HS-27A (cell line): ENCODE data around the gene CATSPERD.
"Not testable (repeated sequence)": the region's sequence is repeated elsewhere in the genome, so short reads cannot be mapped to it uniquely, and the experiment has no call there.

Source experiments
- DNase-seq: peaks from one replicate; pipeline ENCODE4 v3.0.0-alpha.2; 2012; ENCODE audit warnings: low read depth, missing footprints

CATSPERD gene

GRCh38 chr19:5719274-5719960 lies 1.0 kb upstream of the CATSPERD start:
- DNase-seq = no peak

- DNase-seq = no peak
Observed at GRCh38 chr19:5727453-5728050, 7.1 kb downstream of the CATSPERD start.

- DNase-seq = not testable (repeated sequence)
Observed at GRCh38 chr19:5733172-5733571, 12.7 kb downstream of the CATSPERD start.

GRCh38 chr19:5738423-5738822 lies 18.0 kb downstream of the CATSPERD start:
- no peak for DNase-seq

GRCh38 chr19:5742051-5742450 lies 21.6 kb downstream of the CATSPERD start:
- DNase-seq = no peak

GRCh38 chr19:5743630-5744029 lies 23.2 kb downstream of the CATSPERD start:
- no peak for DNase-seq

- DNase-seq = not testable (repeated sequence)
Observed at GRCh38 chr19:5744999-5745398, 24.6 kb downstream of the CATSPERD start.

- DNase-seq = not testable (repeated sequence)
Observed at GRCh38 chr19:5748920-5749319, 28.5 kb downstream of the CATSPERD start.

GRCh38 chr19:5749505-5749904 lies 29.1 kb downstream of the CATSPERD start:
- DNase-seq = no peak

GRCh38 chr19:5751709-5752108 lies 31.3 kb downstream of the CATSPERD start:
- DNase-seq = no peak

- no peak for DNase-seq
Observed at GRCh38 chr19:5753743-5754142, 33.3 kb downstream of the CATSPERD start.

- DNase-seq = no peak
Observed at GRCh38 chr19:5762608-5763217, 42.3 kb downstream of the CATSPERD start.

GRCh38 chr19:5765220-5765619 lies 44.8 kb downstream of the CATSPERD start:
- DNase-seq = no peak

- DNase-seq = no peak
Observed at GRCh38 chr19:5767949-5768348, 47.5 kb downstream of the CATSPERD start.

- no peak for DNase-seq
Observed at GRCh38 chr19:5772416-5772815, 52.0 kb downstream of the CATSPERD start.

- DNase-seq = no peak
Observed at GRCh38 chr19:5773276-5773675, 52.8 kb downstream of the CATSPERD start.

- DNase-seq = no peak
Observed at GRCh38 chr19:5774921-5775320, 54.5 kb downstream of the CATSPERD start.

GRCh38 chr19:5775668-5776309 lies 55.4 kb downstream of the CATSPERD start:
- no peak for DNase-seq

- DNase-seq = no peak
Observed at GRCh38 chr19:5778402-5778801, 58.0 kb downstream of the CATSPERD start.

GRCh38 chr19:5780916-5781315 lies 60.5 kb downstream of the CATSPERD start:
- not testable (repeated sequence) for DNase-seq

GRCh38 chr19:5782322-5782721 lies 61.9 kb downstream of the CATSPERD start:
- no peak for DNase-seq

- no peak for DNase-seq
Observed at GRCh38 chr19:5782945-5783919, 62.8 kb downstream of the CATSPERD start.
